Measurements from ENCODE around the gene ADCY1.

Gene ADCY1

DNA sequence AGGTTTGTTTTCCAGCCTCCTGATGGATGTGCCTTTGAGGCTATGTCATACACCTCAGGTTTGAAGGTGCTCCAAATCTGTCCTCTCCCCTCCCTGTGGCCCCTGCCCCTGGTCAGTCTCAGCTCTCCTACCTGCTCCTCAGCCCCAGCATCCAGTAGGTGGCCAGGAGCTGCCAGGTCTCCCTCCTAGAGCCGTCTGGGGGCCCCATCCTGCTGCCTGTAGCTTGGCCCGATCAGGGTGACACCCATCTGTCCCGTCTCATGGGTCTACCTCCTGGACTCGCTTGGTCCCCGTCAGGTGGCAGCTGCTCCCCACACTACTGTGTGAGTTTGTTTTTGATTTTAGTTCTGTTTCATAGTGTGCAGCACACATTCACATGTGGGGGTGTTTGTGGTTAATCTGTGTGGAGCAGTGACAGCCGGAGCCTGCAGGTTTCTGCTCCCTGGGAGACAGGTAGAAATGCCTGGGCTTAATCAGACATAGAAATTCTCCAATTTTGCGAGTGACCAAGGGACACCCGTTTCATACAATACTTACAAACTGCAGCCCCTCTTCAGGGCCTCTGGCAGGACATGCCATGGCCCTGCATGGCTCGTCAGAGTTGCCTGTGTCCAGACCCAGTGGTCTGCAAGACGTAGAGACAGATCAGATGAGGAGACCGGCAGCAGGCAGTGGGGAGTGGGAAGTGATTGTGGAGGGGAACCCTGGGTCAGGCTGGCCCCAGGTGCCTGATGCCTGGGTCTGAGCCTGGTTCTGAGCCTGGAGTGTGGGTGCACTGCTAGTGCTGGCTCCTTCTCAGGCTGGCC is 17.1 kb downstream of the ADCY1 start:
- no peak for DNase-seq (ENCODE audit: low read depth, low spot score)
- CTCF ChIA-PET = no interaction called here

GRCh38 chr7:45592230-45592991 is 18.2 kb downstream of the ADCY1 start:
- no peak overlapping the region for H3K4me3 ChIP-seq (ENCODE audit: low read depth, low read length)
- DNase-seq (ENCODE audit: low read depth, low spot score) = no peak
- CTCF ChIA-PET = interaction anchor here (1.0 kb wide), 1 partner anchor 12 kb away, joined by 3 read pairs; no protein-coding TSS in a partner anchor
- POLR2A ChIA-PET = no interaction called here
- TF ChIP-seq, protein P1, sequence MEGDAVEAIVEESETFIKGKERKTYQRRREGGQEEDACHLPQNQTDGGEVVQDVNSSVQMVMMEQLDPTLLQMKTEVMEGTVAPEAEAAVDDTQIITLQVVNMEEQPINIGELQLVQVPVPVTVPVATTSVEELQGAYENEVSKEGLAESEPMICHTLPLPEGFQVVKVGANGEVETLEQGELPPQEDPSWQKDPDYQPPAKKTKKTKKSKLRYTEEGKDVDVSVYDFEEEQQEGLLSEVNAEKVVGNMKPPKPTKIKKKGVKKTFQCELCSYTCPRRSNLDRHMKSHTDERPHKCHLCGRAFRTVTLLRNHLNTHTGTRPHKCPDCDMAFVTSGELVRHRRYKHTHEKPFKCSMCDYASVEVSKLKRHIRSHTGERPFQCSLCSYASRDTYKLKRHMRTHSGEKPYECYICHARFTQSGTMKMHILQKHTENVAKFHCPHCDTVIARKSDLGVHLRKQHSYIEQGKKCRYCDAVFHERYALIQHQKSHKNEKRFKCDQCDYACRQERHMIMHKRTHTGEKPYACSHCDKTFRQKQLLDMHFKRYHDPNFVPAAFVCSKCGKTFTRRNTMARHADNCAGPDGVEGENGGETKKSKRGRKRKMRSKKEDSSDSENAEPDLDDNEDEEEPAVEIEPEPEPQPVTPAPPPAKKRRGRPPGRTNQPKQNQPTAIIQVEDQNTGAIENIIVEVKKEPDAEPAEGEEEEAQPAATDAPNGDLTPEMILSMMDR (IDR thresholded peaks at IDR 0.05; ENCODE audit: insufficient read depth, low read length, missing control alignments) = no peak

More for the DNA sequence above, 17.1 kb downstream of the ADCY1 start:
- no peak overlapping the region for H3K4me3 ChIP-seq (ENCODE audit: low read depth, low read length)
- TF ChIP-seq, protein P1 (IDR thresholded peaks at IDR 0.05; ENCODE audit: insufficient read depth, low read length, missing control alignments) = no peak
- POLR2A ChIA-PET = no interaction called here

DNA sequence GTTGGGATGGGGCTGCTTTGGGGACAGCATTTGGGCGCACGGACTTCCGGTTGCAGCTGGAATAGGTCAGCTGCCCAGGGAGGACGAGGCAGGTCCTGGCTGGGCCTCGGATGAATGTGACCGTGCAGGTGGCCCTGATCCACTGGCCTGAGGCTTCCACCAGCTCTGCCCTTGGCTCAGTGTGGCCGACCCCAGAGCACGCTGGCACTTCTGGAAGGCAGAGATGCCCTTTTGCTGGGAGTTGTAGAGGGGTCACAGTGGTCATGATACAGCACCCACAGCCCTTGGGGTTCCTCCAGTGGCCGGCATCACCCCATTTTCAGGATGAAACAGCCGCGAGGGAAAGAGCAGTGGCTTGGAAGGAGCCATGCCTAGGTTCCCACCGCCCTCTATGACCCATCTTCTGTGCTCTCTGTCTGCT is 19.0 kb downstream of the ADCY1 start:
- CTCF ChIA-PET = interaction anchor here (1.0 kb wide), 1 partner anchor 13 kb away, joined by 3 read pairs; no protein-coding TSS in a partner anchor
- TF ChIP-seq, protein P1 (IDR thresholded peaks at IDR 0.05; ENCODE audit: insufficient read depth, low read length, missing control alignments) = no peak
- no peak for DNase-seq (ENCODE audit: low read depth, low spot score)
- no peak overlapping the region for H3K4me3 ChIP-seq (ENCODE audit: low read depth, low read length)
- POLR2A ChIA-PET = no interaction called here

DNA sequence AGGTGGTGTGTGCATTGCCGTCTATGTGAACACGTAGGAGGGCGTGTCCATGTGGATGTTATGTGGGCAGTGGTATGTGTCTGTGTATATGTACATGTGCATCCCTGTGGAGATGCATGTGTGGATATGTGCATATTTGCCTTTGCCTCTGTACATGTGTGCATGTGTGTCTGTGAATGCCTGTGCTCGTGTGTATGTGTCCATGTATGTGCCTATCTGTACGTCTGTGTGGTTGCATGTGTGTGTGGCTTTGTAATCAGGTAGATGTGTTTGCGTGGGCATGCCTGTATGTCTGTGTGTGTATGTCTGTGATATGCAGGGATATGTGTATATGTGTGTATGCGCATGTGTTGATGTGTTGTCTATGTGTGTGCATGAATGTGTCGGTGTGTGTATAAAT is 19.7 kb downstream of the ADCY1 start:
- DNase-seq (ENCODE audit: low read depth, low spot score) = no peak
- CTCF ChIA-PET = no interaction called here
- TF ChIP-seq, protein P1 (IDR thresholded peaks at IDR 0.05; ENCODE audit: insufficient read depth, low read length, missing control alignments) = no peak
- no peak overlapping the region for H3K4me3 ChIP-seq (ENCODE audit: low read depth, low read length)
- POLR2A ChIA-PET = no interaction called here

- POLR2A ChIA-PET = no interaction called here
- DNase-seq (ENCODE audit: low read depth, low spot score) = no peak
- TF ChIP-seq, protein P1 (IDR thresholded peaks at IDR 0.05; ENCODE audit: insufficient read depth, low read length, missing control alignments) = no peak
- CTCF ChIA-PET = no interaction called here
- H3K4me3 ChIP-seq (ENCODE audit: low read depth, low read length) = no peak overlapping the region
These were observed 20.8 kb downstream of the ADCY1 start for GRCh38 chr7:45594745-45595535.

Measured in AG04449 (cell line).